Activated CD8-positive, alpha-beta T cell treated with anti-CD3 and anti-CD28 coated beads for 36 hours (primary cell): ENCODE measurements around the gene GLA. TPM values are rescaled to one million over a fixed set of nuclear protein-coding genes. Genes with fewer than 3 reads are reported as not detected.

Experiments used
- ATAC-seq: fragments of 200-7000 bp; cut with Tn5 transposase; one replicate; pipeline ENCODE4 v1.10.0; 2021; ENCODE audit warnings: mild to moderate bottlenecking, moderate library complexity
- CTCF ChIA-PET: fragments of 350-600 bp; sonication (Branson Sonifier 250); formaldehyde crosslinking; loops from one replicate; lab custom pipeline; 2021; ENCODE audit warnings: antibody characterized with exemption; lab: Charles Lee
- POLR2A ChIA-PET: fragments of 350-600 bp; sonication (Branson Sonifier 250); formaldehyde crosslinking; loops from one replicate; lab custom pipeline; 2021; ENCODE audit warnings: antibody characterized with exemption; lab: Charles Lee
- DNase-seq: peaks from one replicate; pipeline ENCODE4 v3.0.0-alpha.2; 2020
- H3K27ac Mint-ChIP-seq: one replicate; pipeline ENCODE4 v1.8.0; 2021; ENCODE audit warnings: mild to moderate bottlenecking, mixed read lengths
- H3K27me3 Mint-ChIP-seq: one replicate; pipeline ENCODE4 v1.8.0; 2021; ENCODE audit warnings: mixed read lengths
- H3K36me3 Mint-ChIP-seq: one replicate; pipeline ENCODE4 v1.8.0; 2021; ENCODE audit warnings: low read depth, mixed read lengths
- H3K4me1 Mint-ChIP-seq: one replicate; pipeline ENCODE4 v1.8.0; 2021; ENCODE audit warnings: low read depth, mixed read lengths
- H3K4me3 Mint-ChIP-seq: one replicate; pipeline ENCODE4 v1.8.0; 2021; ENCODE audit warnings: mild to moderate bottlenecking, moderate library complexity, mixed read lengths
- H3K9me3 Mint-ChIP-seq: one replicate; pipeline ENCODE4 v1.8.0; 2021; ENCODE audit warnings: mixed read lengths
- CTCF ChIP-seq: fragments of 200-600 bp; IDR thresholded peaks from one replicate; pipeline ENCODE4 v1.8.0; 2022; ENCODE audit warnings: antibody characterized with exemption, mild to moderate bottlenecking
- intact Hi-C: fragments of 100-400 bp; cut with micrococcal nuclease; formaldehyde crosslinking; loops from one replicate; pipeline ENCODE4 v1.10.0; 2022
- total RNA-seq, 2 experiments: library from RNA; stranded (reverse); gene quantifications; one replicate each; pipeline ENCODE4 v1.2.3, GENCODE V29; 2021

Gene GLA
- total RNA-seq, 2 experiments from 2014 or later = 38.8 to 44.6 TPM

GRCh38 chrX:101385026-101385684 is 22.6 kb downstream of the GLA start:
- DNase-seq (no peak), ATAC-seq (no peak)
- ChIA-PET CTCF (no interaction called here), POLR2A (no interaction called here)
- intact Hi-C loops = no loop called here
- H3K27ac Mint-ChIP-seq = no peak overlapping the region
- H3K4me3 Mint-ChIP-seq = no peak overlapping the region
- H3K36me3 Mint-ChIP-seq = no peaks in the 10 kb centered on the region
- peaks cover 5% of the 10 kb centered on the region for H3K4me1 Mint-ChIP-seq
- TF ChIP-seq CTCF = no peak
- no peaks in the 10 kb centered on the region for H3K9me3 Mint-ChIP-seq
- no peaks in the 10 kb centered on the region for H3K27me3 Mint-ChIP-seq

GRCh38 chrX:101383679-101384205 is 24.0 kb downstream of the GLA start:
- TF ChIP-seq CTCF = no peak
- Mint-ChIP-seq H3K4me1 (peaks cover 3% of the 10 kb centered on the region), H3K36me3 (no peaks in the 10 kb centered on the region), H3K9me3 (no peaks in the 10 kb centered on the region), H3K4me3 (no peak overlapping the region), H3K27me3 (no peaks in the 10 kb centered on the region), H3K27ac (no peak overlapping the region)
- ChIA-PET CTCF (no interaction called here), POLR2A (interaction anchor here (1.4 kb wide), 1 partner anchor 9 kb away, joined by 4 read pairs; no protein-coding TSS in a partner anchor)
- DNase-seq (no peak), ATAC-seq (no peak)
- intact Hi-C loops = no loop called here

- Mint-ChIP-seq H3K4me3 (no peak overlapping the region), H3K36me3 (no peaks in the 10 kb centered on the region), H3K27me3 (no peaks in the 10 kb centered on the region), H3K4me1 (no peaks in the 10 kb centered on the region), H3K9me3 (no peaks in the 10 kb centered on the region), H3K27ac (no peak overlapping the region)
- DNase-seq = no peak
- no peak for ATAC-seq
- ChIA-PET POLR2A (interaction anchor here (0.8 kb wide), 1 partner anchor 13 kb away, joined by 3 read pairs; the partner anchor contains the start of gene RPL36A), CTCF (no interaction called here)
- no peak for TF ChIP-seq CTCF
- intact Hi-C loops = no loop called here
Observed at GRCh38 chrX:101377547-101377946, 30.2 kb downstream of the GLA start.

GRCh38 chrX:101370888-101371504 is 36.7 kb downstream of the GLA start:
- Mint-ChIP-seq H3K4me3 (no peak overlapping the region), H3K36me3 (no peaks in the 10 kb centered on the region), H3K27me3 (no peaks in the 10 kb centered on the region), H3K4me1 (no peaks in the 10 kb centered on the region), H3K27ac (no peak overlapping the region), H3K9me3 (no peaks in the 10 kb centered on the region)
- ATAC-seq (no peak), DNase-seq (no peak)
- TF ChIP-seq CTCF = no peak
- ChIA-PET CTCF (no interaction called here), POLR2A (no interaction called here)
- intact Hi-C loops = no loop called here

GRCh38 chrX:101369687-101370086 is 38.0 kb downstream of the GLA start:
- DNase-seq (no peak), ATAC-seq (no peak)
- POLR2A ChIA-PET = no interaction called here
- TF ChIP-seq CTCF = no peak
- no peak overlapping the region for H3K27ac Mint-ChIP-seq
- no peaks in the 10 kb centered on the region for H3K27me3 Mint-ChIP-seq
- H3K4me1 Mint-ChIP-seq = no peaks in the 10 kb centered on the region
- no peaks in the 10 kb centered on the region for H3K9me3 Mint-ChIP-seq
- intact Hi-C loops = no loop called here
- no peak overlapping the region for H3K4me3 Mint-ChIP-seq
- CTCF ChIA-PET = no interaction called here
- H3K36me3 Mint-ChIP-seq = no peaks in the 10 kb centered on the region
